GM12875 (cell line): ENCODE measurements around the gene P3H3.
"Not testable (repeated sequence)": the region's sequence is repeated elsewhere in the genome, so short reads cannot be mapped to it uniquely, and the experiment has no call there.

Experiments used
- H3K4me3 ChIP-seq: one replicate; pipeline ENCODE4 v1.5.1; 2011; ENCODE audit warnings: low read depth, low read length, control low read depth
- CTCF ChIP-seq: IDR thresholded peaks from 2 replicates; pipeline ENCODE4 v1.5.1; 2011; ENCODE audit warnings: low read depth, mild to moderate bottlenecking, control low read depth, inconsistent platforms, low read length, moderate library complexity, borderline replicate concordance; ENCODE audit not compliant: insufficient read depth

Gene P3H3

GRCh38 chr12:6883252-6883651, 55.0 kb downstream of the P3H3 start:
- no peak for TF ChIP-seq CTCF
- no peak overlapping the region for H3K4me3 ChIP-seq

- H3K4me3 ChIP-seq = no peak overlapping the region
- no peak for TF ChIP-seq CTCF
Observed at GRCh38 chr12:6883683-6884082, 55.5 kb downstream of the P3H3 start.

- H3K4me3 ChIP-seq = no peak overlapping the region
- TF ChIP-seq CTCF = no peak
Observed at GRCh38 chr12:6884539-6884938, 56.3 kb downstream of the P3H3 start.

- not testable (repeated sequence) for H3K4me3 ChIP-seq
Observed at GRCh38 chr12:6886206-6886999, 58.2 kb downstream of the P3H3 start.

- no peak for TF ChIP-seq CTCF
- no peak overlapping the region for H3K4me3 ChIP-seq
Observed at GRCh38 chr12:6887460-6887859, 59.3 kb downstream of the P3H3 start.

GRCh38 chr12:6888360-6888759, 60.2 kb downstream of the P3H3 start:
- H3K4me3 ChIP-seq = no peak overlapping the region
- no peak for TF ChIP-seq CTCF

GRCh38 chr12:6888794-6889193, 60.6 kb downstream of the P3H3 start:
- not testable (repeated sequence) for H3K4me3 ChIP-seq
